Hippocampal formation (tissue), 2 donors: ENCODE measurements around the gene RGS4.
"Not testable (repeated sequence)": the region's sequence is repeated elsewhere in the genome, so short reads cannot be mapped to it uniquely, and the experiment has no call there.

Experiments used
- DNase-seq, 2 donors: peaks; one replicate each; lab custom pipeline; 2025; lab: John Stamatoyannopoulos, UW

RGS4 gene

GRCh38 chr1:163068716-163069115 is 445 bp upstream of the RGS4 start:
- peak in 1 of 2 donors; percentile 55 for DNase-seq

DNA sequence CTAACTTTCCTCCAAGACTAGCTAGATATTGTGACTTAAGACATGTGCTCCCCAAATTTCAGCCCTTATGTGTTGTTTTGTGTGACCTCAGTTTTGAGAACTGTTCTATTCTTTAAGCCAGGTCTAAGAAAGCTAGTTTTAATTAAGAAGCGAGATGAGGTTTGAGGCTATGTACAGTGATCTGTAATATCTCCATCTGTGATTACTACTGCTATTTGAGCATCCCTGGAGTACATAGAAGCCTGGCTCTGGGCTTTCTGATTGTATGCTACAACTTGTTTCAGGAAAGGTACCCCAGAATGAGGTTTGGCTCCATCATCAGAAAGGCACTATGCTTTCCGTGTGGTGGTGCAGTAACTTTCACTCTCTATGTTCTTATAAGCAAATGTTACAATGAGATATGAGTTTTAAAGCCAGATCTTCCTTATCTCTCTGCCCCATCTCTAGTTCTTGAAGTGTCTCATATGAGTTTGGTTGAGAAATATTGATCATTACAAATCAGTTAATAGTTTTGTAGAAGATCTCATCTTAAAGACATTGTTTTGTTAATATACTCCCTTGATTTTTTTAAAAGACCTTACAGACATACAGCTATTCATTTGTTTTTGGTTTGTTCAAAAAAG is 605 bp downstream of the RGS4 start:
- DNase-seq = no peak

GRCh38 chr1:163071405-163072255 is 2.5 kb downstream of the RGS4 start:
- DNase-seq = peak in 1 of 2 donors; percentile 42

- DNase-seq = no peak
Observed at GRCh38 chr1:163072658-163073057, 3.5 kb downstream of the RGS4 start.

- no peak for DNase-seq
Observed at GRCh38 chr1:163074004-163074403, 4.8 kb downstream of the RGS4 start.

DNA sequence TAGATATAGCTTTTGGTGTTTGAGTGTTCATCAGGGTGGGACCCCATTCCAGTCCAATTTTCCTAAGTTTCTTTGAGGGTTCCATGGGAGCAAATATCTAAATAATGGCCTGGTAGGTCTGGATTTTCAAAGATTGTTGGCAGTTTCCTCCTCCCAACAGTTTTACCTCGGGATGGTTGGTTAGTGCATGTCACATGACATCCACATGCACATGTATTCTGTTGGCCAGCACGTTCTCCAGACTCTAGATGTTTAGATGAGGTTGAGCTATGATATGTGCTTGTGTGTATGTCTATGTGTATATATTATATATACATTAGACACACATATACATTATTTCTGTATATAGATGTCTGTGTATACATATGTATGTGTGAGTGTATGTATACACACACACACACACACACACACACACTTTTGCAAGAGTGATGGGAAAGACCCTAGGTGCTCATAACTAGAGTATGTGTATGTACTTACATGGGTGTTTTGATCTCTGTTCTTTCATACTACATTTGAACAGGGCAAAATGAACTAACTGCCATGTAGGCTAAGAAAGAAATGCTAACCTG is 5.6 kb downstream of the RGS4 start:
- no peak for DNase-seq

DNA sequence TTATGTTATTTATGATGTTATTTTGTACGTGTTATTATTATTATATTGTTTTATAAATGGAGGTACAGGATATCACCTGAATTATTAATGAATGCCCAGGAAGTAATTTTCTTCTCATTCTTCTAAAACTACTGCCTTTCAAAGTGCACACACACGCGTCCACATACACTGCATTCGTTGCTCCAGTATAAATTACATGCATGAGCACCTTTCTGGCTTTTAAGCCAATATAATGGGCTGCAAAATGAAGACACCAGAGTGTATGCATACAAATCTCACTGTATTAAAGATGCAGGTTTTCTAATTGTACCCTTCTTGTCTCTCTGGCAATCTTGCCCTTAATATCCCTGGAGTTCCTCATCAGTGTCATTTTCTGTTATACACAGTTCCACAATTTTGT is 6.9 kb downstream of the RGS4 start:
- no peak for DNase-seq

- DNase-seq = no peak
Observed at GRCh38 chr1:163076446-163076845, 7.3 kb downstream of the RGS4 start.

DNA sequence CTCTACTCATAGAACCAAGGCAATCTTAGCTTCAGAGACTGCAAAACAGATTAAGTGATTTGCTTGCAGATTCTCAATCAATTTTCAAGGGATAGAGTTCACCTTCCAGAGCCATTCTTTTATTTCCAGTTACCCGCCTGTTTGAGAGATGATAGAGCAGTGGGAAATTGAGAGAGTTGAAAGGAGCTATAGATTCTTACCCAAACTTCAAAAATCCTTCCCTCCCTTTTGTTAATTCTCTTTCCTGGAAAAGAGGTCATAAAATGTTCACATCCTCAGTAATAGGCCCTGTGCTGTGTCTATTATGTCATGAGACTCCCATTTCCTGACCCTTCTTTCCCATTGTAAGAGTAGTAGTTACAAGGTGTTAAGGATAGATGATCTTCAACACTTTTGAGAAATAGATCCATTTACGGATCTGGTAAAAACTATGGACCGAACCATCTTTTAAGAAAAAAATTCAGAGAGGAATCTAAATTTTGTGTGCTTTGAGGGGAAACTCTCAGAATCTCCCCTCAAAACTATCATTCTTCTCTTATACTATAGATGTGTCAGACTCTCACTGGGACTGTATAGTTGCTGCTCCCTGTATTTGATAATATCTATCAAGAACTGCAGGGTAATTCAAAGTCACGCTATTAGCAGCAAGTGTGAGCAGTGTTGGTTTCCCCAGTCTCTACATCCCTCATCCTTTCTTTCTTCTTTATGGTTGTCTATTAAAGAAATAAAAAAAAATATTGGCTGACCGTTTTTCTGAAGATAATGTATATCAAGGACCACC is 8.0 kb downstream of the RGS4 start:
- DNase-seq = no peak

DNA sequence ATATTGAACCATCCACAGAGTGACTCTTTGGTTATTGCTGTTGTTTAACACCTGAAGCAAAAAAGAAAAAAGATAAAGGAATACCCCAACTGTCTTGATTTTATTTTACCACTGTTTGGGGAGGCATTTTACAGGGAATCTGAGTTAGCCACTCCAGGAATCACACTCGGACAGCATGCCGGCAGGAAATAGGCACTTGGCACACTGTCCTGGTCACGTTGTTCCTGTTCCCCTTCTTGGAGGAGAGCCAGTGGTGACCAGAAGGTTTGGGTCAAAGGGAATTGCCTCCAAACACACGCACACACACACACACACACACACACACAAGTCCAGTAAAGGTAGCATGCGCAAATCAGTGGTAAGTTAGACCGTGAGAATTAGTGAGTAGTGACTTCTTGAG is 13.8 kb downstream of the RGS4 start:
- no peak for DNase-seq

GRCh38 chr1:163083690-163084089 is 14.5 kb downstream of the RGS4 start:
- DNase-seq = no peak

DNA sequence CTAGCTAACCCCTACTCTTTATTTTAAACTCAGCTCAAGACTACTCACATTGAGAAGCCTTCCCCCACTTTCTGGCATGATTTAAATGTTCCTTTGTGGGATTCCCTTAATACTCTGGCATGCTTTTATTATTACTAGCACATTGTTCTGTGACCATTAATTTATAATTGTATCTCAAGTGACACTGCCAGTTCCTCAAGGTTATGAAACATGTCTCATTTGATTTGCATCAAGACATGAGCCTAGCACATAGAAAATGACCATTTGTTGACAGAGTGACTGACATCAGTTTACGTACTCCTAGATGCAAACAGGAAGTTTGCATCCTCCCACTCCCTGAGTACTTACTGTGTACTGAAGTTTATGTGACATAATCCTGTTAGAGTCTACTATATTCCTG is 15.2 kb downstream of the RGS4 start:
- no peak for DNase-seq

- no peak for DNase-seq
Observed at GRCh38 chr1:163085041-163085903, 16.1 kb downstream of the RGS4 start.

GRCh38 chr1:163085904-163086268 is 16.7 kb downstream of the RGS4 start:
- no peak for DNase-seq

- DNase-seq = not testable (repeated sequence)
Observed at GRCh38 chr1:163089117-163089516, 20.0 kb downstream of the RGS4 start.

- DNase-seq = no peak
Observed at GRCh38 chr1:163090321-163090945, 21.3 kb downstream of the RGS4 start.

DNA sequence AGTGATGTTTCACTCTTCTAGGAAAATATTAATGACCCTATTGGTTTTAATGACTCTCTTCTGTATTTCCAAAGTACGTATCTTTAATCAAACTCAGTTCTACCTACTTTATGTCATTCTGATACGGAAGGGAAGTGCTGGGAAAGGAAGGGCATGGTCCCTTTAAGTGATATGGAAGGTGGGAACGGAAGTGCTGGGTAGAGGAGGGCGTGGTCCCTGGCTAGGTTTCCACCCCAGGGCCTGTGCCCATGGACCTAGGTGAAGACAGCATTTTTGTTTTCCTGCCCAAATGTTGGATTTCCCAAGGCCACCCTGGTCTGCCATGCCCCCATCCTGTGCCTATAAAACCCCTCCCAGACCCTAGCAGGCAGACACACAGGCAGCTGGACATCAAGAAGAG is 24.0 kb downstream of the RGS4 start:
- DNase-seq = no peak

- no peak for DNase-seq
Observed at GRCh38 chr1:163093579-163093978, 24.4 kb downstream of the RGS4 start.

DNA sequence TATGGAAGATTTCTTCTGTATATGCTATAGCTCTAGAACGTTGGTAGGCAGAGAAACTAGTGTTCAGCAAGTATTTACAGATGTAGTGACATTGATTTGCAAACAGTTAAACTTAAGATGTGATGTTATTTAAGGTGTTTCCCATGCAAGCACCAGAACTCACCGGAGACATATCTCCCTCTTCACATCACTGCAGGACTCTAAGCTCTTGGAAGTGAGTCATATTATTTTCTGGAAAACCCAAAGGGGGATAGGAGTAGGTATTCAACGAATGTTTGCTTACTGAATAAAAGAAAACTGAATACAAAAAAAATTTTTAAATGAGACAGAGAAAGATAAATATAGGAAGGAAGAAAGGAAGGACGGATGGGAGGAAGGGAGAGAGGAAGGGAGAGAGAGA is 25.0 kb downstream of the RGS4 start:
- DNase-seq = no peak

- no peak for DNase-seq
Observed at GRCh38 chr1:163094589-163094988, 25.4 kb downstream of the RGS4 start.

GRCh38 chr1:163095213-163095612 is 26.1 kb downstream of the RGS4 start:
- no peak for DNase-seq
